HG02840 (cell line): ENCODE data around the gene PLAGL1.

Source experiments
- ATAC-seq: cut with Tn5 transposase; IDR thresholded peaks from one replicate; pipeline ENCODE4 v1.9.1; 2021; ENCODE audit warnings: mild to moderate bottlenecking, moderate library complexity, moderate number of reproducible peaks; ENCODE audit not compliant: unreplicated experiment, low FRiP score

Gene PLAGL1

DNA sequence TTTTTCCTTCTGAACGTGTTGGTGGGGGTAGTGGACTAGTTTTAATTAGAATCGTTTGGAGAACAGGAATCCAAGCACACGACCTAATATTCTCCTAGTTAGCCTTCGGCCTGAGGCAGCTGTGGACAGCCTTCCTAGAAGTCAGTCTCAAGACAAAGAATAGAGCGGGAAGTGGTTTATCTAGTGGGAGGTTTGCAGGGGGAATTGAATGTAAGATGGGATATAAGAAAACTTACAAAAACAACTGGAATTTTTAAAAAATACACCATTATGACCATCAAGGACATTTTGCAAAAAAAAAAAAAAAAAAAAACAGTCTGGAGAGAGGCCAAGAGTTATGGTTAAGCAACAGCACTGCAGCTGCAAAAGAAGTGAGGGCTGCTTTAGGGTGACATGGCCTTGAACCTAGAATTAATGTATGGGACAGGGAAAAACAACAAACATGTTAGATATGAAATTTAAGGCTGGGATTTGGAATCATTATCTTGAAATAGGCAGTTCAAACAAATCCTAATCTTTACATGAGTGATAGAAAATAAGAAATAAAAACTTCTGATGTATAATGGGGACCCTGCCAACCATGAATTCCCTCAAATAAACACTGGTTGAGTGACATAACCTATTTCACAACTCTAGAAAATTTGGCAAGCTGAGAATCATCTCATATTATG, 40.2 kb downstream of the PLAGL1 start:
- no peak for ATAC-seq

DNA sequence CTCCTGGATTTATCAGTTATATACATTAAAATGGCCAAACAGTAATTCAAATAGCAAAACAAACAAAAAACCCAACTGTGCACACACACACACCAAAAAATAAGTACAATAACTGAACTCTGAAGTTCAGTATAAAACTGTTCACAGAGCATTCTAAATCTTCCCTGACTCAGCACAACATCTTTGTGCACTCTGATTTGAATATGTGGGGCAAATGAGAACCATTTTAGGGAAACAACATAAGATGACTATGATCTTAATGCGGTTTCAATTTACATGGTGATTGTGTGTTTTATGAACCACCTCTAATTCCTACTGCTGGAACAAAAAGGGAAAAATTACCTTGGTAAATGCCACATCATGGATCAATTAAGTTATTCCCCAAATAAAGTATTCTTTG, 41.7 kb downstream of the PLAGL1 start:
- no peak for ATAC-seq

GRCh38 chr6:143965503-143966171, 42.4 kb downstream of the PLAGL1 start:
- ATAC-seq: no peak

GRCh38 chr6:143964674-143965081, 43.4 kb downstream of the PLAGL1 start:
- no peak for ATAC-seq

- ATAC-seq: no peak
Measured at GRCh38 chr6:143963158-143963919, 44.7 kb downstream of the PLAGL1 start.

GRCh38 chr6:143961886-143962878, 45.9 kb downstream of the PLAGL1 start:
- no peak for ATAC-seq

DNA sequence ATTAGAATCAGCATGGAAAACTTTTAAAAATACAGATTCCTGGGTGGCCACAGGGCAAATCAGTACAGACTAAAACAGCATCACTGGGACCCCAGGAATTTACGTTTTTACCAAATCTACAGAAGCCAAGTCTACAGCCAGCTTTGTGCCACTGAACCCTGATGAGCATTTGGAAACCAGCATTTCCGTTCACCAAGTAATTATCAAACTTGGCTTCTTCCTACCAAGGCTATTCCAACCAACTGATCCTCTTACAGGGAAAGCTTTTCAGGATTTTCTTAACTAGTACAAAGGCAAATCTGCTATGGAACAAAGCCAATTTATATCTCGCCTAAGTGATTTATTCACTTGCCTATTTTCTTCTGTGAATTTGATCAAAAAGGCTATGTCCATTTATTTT, 47.0 kb downstream of the PLAGL1 start:
- no peak for ATAC-seq

- no peak for ATAC-seq
Measured at GRCh38 chr6:143959927-143960326, 48.1 kb downstream of the PLAGL1 start.

DNA sequence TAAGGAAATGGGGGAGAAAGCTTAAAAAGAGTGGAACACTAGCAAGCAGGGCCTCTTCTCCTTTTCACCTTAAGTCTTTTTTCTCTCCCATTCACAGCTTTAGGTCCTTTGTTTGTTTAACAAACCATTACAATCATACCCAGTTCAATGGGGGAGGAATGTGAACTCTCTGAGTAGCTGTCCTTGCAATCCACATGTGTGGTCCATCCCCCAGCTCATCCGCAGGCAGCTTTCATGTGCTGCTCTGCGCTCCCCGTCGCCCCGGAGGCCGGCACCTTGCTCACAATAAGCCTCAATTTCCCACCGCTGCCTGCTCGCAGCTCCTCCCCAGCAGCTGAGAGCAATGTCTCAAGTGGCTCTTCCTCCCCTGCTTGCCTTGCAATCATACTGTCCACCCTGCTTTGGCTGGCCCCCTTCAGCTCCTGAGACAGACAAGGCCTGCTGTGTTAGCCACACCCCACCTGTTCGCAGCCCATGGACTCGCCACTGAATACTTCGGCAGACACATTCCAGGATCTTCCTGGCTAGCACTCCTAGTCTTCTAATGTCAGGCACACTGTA, 49.1 kb downstream of the PLAGL1 start:
- ATAC-seq: no peak

- no peak for ATAC-seq
Measured at GRCh38 chr6:143957679-143958274, 50.3 kb downstream of the PLAGL1 start.

DNA sequence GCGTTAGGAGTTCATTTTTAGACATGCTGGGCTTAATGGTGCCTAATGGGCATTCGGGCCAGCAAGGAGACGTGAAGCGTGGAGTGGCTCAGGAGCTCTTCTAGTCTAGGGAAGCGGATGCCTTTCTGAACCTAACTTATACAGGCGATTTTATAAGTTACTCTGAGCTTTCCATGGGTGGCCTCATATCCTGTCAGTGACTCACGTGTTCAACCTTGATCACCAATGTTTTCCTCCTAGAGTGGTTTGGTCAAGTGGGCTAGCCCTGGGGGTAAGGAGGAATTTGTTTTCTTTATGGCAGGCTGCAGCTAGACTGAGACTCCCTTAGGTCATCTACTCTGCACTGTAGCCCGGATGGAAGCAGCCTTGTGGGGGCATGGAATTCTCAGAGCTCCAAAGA, 52.1 kb downstream of the PLAGL1 start:
- ATAC-seq: no peak

DNA sequence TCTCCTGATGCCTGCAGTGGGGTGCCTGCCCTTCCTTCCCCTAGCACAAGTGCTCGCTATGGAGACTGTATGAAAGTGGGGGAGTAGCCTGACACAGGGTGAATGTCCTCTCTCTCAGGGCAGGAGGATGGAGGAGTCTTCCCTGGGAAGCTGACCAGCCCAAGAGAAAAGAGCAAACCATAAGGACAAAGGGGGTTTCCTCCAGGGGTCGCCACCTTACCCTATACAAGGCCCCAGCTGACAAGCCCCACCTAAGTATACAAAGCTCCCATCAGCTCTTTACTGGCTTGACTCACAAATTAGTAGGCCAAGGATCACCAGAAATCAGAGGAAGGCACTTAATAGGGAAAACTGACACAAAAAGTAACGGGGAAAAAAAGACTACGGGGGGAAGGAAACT, 54.1 kb downstream of the PLAGL1 start:
- ATAC-seq: no peak

DNA sequence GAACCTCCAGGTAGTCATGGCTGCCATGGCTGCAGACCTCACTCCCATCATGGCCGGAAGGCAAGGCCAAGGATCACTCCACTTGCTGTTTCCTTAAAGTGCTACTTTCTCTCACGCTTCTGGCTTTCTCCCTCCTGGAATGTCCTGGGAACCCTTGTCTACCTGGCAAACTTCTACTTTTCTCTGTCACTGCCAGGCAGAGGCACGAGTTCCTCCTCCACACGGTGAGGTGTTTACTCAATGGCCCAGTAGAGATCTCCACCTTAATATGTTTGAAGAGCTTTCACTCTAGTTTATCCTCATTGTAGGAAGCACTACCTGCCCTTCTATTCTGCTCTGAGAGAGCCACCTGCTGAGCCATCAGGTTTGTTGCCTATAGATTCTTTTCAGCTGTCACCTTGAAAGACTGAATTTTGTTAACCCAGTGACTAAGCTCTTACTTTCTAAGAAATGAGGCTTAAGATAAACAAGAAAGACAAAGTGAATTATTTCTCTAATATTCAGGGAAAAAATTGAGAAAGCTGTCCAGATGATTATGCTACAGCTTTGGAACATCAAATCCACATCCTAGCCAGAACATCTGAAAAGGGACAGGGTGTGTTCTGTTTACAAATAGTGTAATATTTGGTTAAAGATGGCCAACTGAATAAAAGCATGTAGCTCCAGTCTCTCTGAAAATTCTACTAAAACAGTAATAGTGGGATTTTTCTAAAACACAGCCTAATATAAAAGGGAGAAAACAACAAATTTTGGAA, 54.9 kb downstream of the PLAGL1 start:
- no peak for ATAC-seq

DNA sequence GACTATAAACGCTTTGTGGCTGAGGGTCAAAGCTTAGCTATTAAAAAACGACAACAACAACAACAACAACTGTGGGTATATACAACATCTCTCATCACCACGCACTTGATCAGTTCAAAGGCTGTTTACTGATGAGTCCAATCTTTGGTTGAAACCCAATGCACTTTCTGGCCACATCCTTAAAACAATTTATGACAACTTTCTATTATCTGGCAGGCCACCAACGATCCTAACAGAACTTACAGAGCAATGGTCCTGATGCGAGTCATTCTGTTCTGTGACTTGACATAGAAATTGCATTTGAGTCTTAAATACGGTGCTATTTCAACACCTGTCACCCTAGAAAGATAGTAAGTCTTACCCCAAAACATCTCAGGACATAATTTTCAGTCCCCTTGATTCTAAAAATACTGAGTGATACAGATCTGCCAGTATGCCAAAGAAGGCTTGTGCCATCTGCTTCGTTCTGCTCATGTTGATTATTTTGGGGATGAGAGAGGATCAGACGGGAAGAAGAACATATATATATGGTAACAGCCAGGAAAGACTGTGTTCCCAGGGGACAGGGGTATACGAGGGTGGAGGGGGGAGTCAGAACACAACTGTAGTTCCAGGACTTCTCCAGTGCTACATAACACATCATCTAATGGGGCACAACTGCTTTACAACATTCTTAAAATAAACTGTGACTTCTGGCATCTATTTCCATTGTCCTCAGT, 55.8 kb downstream of the PLAGL1 start:
- no peak for ATAC-seq

GRCh38 chr6:143950875-143951274, 57.2 kb downstream of the PLAGL1 start:
- no peak for ATAC-seq

DNA sequence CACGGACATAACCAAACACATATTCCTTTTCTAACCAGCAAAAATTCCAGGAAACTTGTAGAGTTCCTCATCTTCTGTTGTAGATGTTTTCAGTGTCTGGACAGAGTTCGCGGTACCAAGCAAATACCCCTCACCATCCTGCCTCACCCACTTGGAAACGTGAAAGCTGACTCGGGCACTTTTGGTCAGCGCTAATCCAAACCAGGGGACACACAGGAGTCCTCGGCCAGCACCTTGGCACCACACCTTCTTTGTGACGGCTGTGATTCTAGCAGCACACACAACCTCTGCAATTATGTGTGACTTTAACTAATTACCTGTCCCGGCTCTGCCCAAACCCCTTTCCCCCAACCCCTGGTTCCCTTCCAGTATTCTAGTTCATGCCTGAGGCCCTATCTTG, 58.1 kb downstream of the PLAGL1 start:
- ATAC-seq: no peak

- no peak for ATAC-seq
Measured at GRCh38 chr6:143949535-143949934, 58.5 kb downstream of the PLAGL1 start.

DNA sequence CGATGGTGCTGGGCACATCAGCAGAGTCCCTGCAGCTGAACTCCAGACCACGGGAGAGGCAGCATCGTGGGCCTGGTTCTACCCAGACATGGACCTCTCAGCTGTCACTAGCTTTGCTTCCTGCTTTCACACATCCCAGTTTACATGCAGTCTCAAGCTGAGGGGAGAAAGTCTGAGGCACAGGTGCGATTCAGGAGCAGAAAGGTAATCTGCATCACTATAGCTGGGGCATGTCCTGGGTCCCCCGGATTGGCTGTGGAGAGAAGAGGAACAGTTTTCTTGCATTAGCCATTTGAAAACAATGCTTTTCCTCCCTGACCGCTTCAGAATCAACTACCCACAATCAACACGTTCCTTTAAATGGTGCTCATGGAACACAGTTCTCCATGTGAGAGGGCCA, 59.9 kb downstream of the PLAGL1 start:
- no peak for ATAC-seq
